ENCODE measurements around the gene CX3CR1.

Gene CX3CR1

GRCh38 chr3:39285332-39285731 lies 5.5 kb upstream of the CX3CR1 start:
- DNase-seq (ENCODE audit: low read depth), result no peak
- no peak overlapping the region for H3K4me3 ChIP-seq (ENCODE audit: low read depth, low read length)
- TF ChIP-seq CTCF (IDR thresholded peaks at IDR 0.05; ENCODE audit: low read depth, low read length, missing control alignments), result no peak

DNA sequence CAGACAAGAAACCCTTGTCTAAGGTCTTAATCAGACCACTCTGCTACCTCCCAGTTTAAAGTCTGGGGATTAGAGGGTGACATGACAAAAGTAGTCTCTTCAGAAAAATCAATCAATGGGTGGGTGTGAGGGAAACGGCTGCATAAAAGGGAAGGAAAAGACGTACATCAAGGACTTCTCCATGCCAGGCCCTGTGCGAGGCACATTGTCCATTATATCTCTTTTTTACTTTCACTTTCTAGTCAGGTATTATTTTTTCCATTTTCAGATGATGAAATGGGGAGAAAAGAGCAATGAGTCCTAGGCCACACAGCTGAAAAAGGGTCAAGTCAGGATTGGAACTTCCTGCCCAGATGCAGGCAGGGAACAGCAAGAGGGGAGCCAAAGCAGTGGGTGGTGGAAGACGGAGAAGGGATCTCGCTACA lies 4.6 kb upstream of the CX3CR1 start:
- no peak for DNase-seq (ENCODE audit: low read depth)
- TF ChIP-seq CTCF (IDR thresholded peaks at IDR 0.05; ENCODE audit: low read depth, low read length, missing control alignments), result no peak
- no peak overlapping the region for H3K4me3 ChIP-seq (ENCODE audit: low read depth, low read length)

GRCh38 chr3:39282057-39282456 lies 2.2 kb upstream of the CX3CR1 start:
- no peak for DNase-seq (ENCODE audit: low read depth)
- H3K4me3 ChIP-seq (ENCODE audit: low read depth, low read length), result no peak overlapping the region
- TF ChIP-seq CTCF (IDR thresholded peaks at IDR 0.05; ENCODE audit: low read depth, low read length, missing control alignments), result no peak

DNA sequence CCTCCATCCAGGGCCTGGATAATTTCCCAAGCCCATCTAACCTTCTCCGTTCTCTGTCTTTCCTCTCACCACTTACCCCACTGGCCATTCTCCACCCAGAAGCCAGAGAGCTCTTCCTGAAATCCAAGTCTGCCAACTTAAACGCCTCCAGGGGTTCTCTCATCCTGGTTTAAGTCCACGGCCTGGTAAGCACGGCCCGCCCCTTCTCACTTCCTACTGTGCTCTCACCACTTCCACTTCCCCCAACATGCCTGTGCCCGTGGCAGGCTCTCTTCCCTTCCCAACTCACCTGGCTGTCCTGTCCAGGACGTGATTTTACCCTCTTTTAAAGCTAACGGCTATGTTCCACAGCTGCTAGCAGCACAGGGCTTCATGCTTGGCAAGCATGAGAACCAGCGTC lies 1.7 kb upstream of the CX3CR1 start:
- H3K4me3 ChIP-seq (ENCODE audit: low read depth, low read length), result no peak overlapping the region
- TF ChIP-seq CTCF (IDR thresholded peaks at IDR 0.05; ENCODE audit: low read depth, low read length, missing control alignments), result no peak

DNA sequence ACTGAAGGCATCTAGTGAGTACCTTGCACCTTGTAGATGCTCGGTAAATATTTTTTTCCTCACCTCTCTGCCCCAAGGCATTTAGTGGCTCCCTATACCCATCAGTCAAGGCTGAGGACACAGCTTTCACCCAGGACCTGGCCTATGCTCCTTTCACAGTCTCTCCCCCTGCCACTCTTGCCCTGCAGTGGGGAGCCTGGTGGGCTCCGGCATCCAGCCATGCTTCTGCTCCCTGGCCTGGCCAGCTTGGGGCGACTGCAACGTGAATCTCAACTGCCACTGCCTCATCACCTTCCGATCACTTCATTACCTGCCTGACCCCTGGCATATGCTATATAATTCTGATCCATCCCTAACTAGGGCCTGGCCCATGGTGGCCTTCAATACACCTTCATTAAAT lies 735 bp upstream of the CX3CR1 start:
- no peak for DNase-seq (ENCODE audit: low read depth)
- H3K4me3 ChIP-seq (ENCODE audit: low read depth, low read length), result no peak overlapping the region
- no peak for TF ChIP-seq CTCF (IDR thresholded peaks at IDR 0.05; ENCODE audit: low read depth, low read length, missing control alignments)

More for the DNA sequence above, 1.7 kb upstream of the CX3CR1 start:
- no peak for DNase-seq (ENCODE audit: low read depth)

DNA sequence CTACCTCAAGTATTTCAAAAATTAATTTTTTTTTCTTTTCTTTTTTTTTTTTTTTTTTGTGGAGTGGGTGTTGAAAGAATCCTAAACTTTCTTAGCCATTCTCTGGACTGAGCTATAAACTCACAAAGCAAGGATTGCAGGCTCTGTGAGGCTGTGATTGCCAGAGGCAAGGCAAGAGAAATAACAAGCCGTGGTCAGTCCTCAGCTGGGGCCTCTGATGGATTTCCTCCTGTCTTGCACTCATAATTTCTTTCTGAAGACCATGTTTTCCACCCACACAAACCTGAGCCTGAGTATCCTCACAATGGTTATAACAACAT lies 1.3 kb downstream of the CX3CR1 start:
- H3K4me3 ChIP-seq (ENCODE audit: low read depth, low read length), result no peak overlapping the region
- TF ChIP-seq CTCF (IDR thresholded peaks at IDR 0.05; ENCODE audit: low read depth, low read length, missing control alignments), result no peak
- no peak for DNase-seq (ENCODE audit: low read depth)

DNA sequence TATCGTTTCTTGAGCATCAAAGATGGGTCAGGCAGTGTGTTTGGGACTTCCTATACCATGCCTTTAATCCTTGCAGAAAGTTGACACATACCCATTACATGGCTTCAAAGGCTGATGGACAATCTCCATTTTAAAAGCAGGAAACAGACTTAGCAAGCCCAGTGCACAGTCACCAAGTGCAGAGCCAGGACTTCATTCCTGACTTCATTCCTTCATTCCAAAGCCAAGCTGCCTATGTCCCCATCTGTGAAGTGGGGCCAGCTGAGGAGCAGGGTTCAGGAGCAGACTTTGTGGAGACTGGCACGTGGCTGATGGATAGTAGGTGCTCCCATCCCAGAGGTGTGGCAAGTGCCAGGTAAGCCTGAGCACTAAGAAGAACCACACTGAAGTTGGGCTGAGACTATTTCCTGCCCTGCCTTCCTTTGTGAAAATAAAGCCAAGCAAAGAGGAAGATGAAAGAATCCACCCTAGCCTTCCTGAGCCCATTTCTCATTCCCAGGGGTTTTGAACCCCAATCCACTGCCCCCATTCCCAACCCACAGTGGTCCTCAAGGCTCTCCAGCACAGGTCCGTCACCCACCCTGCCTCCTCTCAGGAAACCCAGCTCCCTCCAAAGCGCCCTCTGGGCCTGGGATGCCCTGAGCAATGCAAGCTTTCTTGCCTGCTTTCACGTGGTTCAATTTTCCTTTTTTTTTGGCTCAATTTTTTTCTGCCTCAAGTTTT lies 1.8 kb downstream of the CX3CR1 start:
- no peak for DNase-seq (ENCODE audit: low read depth)
- no peak for TF ChIP-seq CTCF (IDR thresholded peaks at IDR 0.05; ENCODE audit: low read depth, low read length, missing control alignments)
- no peak overlapping the region for H3K4me3 ChIP-seq (ENCODE audit: low read depth, low read length)

Measured in GM12864 (cell line).